Right lobe of liver (tissue), 6 donors: Measurements from ENCODE around the gene PILRA. TPM values are rescaled to one million over a fixed set of nuclear protein-coding genes. Genes with fewer than 3 reads are reported as not detected.

Source experiments
- ATAC-seq, 4 donors: fragments of 200-7000 bp; cut with Tn5 transposase; one replicate each; pipeline ENCODE4 v1.9.1; 2020; ENCODE audit warnings: mild to moderate bottlenecking in 4 of 4, moderate library complexity in 4 of 4
- DNase-seq, 3 donors: peaks; one replicate each; pipeline ENCODE4 v3.0.0-alpha.2; 2020
- H3K27ac ChIP-seq, 3 donors: fragments of 200-600 bp; one replicate each; pipeline ENCODE4 v1.8.0; 2022
- H3K27me3 ChIP-seq, 2 donors: fragments of 200-600 bp; one replicate each; pipeline ENCODE4 v1.8.0; 2022
- H3K36me3 ChIP-seq, 4 donors: fragments of 200-600 bp; sonication (generic) in 1 of 4; one replicate each; pipeline versions ENCODE4 v1.5.1 to v1.8.0; 2017 to 2022; ENCODE audit warnings: control low read depth in 1 of 4
- H3K4me1 ChIP-seq, 4 donors: fragments of 200-600 bp; sonication (generic) in 1 of 4; one replicate each; pipeline versions ENCODE4 v1.5.1 to v1.8.0; 2017 to 2022; ENCODE audit warnings: control low read depth in 1 of 4
- H3K4me3 ChIP-seq, 3 donors: fragments of 200-600 bp; one replicate each; pipeline ENCODE4 v1.8.0; 2022
- H3K9me3 ChIP-seq, 4 donors: fragments of 200-600 bp; sonication (generic) in 1 of 4; one replicate each; pipeline versions ENCODE4 v1.5.1 to v1.8.0; 2017 to 2022; ENCODE audit warnings: control low read depth in 1 of 4
- CTCF ChIP-seq, 4 donors: fragments of 200-600 bp in 3 of 4; fragments of 450-650 bp in 1 of 4; IDR thresholded peaks; one replicate each; pipeline versions ENCODE4 v1.5.1 to v1.8.0; 2016 to 2022; ENCODE audit warnings: antibody characterized with exemption in 4 of 4, mild to moderate bottlenecking in 2 of 4
- POLR2A ChIP-seq: fragments of 450-650 bp; IDR thresholded peaks from one replicate; pipeline ENCODE4 v1.6.1; 2017; ENCODE audit warnings: antibody characterized with exemption, mild to moderate bottlenecking
- WGBS: methylation state at CpG from one replicate; pipeline ENCODE4 v1.1.6; 2018; ENCODE audit warnings: low coverage, low lambda C conversion rate; ENCODE audit not compliant: insufficient coverage; ENCODE audit errors: missing lambda C conversion rate; 5-methylcytosine and 5-hydroxymethylcytosine counted together
- intact Hi-C, 2 donors: fragments of 100-400 bp; cut with DNase I; formaldehyde crosslinking; loops; one replicate each; pipeline versions ENCODE4 v1.11.2 to v1.14.1; 2022
- small RNA-seq, 2 experiments: library from RNA; depleted of rRNA; stranded (forward); fragments of <200 nt; gene quantifications; one replicate each; pipeline ENCODE3, GENCODE V24; 2016
- total RNA-seq, 6 experiments: library from RNA; depleted of rRNA in 2 of 6; stranded (reverse); fragments of >200 nt in 2 of 6; fragmentation: NEBNext Ultra II Directional in 3 of 6; extraction: Animal tissue kit (Norgen Biotek cat#: 25700) in 3 of 6; gene quantifications; one replicate each; pipeline versions ENCODE4 v1.1.0 to v1.2.4, GENCODE V29; 2016 to 2023
- donor health status: DM: no; HTN: yes; CAD: no.
- donor health status: DM: no; HTN: no; CAD: no.
- donor health status: DM: no; HTN: no; CAD: no.
- donor health status: DM: no; HTN: yes; CAD: no.
- donor health status: DM: no; HTN: yes; CAD: no.

PILRA gene
- total RNA-seq, 6 experiments from 2014 or later: 1.4 to 7.1 (median 4.0) TPM

- Histone ChIP-seq H3K27ac (peak overlapping the region; percentile 39 to 96 (median 84)), H3K4me1 (peaks cover 0 to 18% (median 0%) of the 10 kb centered on the region in 4 donors), H3K36me3 (no peaks in the 10 kb centered on the region), H3K9me3 (no peaks in the 10 kb centered on the region), H3K4me3 (no peak overlapping the region), H3K27me3 (no peaks in the 10 kb centered on the region)
- intact Hi-C loops: no loop called here
- peak; percentile 4 to 55 (median 16) for ATAC-seq
- peak in 1 of 3 donors; percentile 56 for DNase-seq
- 34% methylated on average over 12 of the region's 13 CpGs for WGBS
- no peak for TF ChIP-seq CTCF (IDR thresholded peaks at IDR 0.05)
- no peak for TF ChIP-seq POLR2A
Observed at GRCh38 chr7:100449190-100449795, 76.0 kb downstream of the PILRA start.

Small RNAs within 50 kb of the gene (small RNA-seq; reads per million reads assigned to genes)
- gene RF00019: 0 reads per million in 2 experiments

Other genes starting within 250 kb of the PILRA start
- 1 to 10 TPM in 3 of 6 experiments, under 1 TPM in 3; 0.35 to 2.7 (median 1.1) TPM for gene MBLAC1, start 246.5 kb upstream of the PILRA start, total RNA-seq
- gene LAMTOR4, start 224.6 kb upstream of the PILRA start, total RNA-seq: 10 to 100 TPM; 35.8 to 66.6 (median 44.9) TPM
- 10 to 100 TPM in 4 of 6 experiments, 1 to 10 TPM in 2; 8.2 to 14.6 (median 10.3) TPM for gene TRAPPC14, start 214.8 kb upstream of the PILRA start, total RNA-seq
- gene GAL3ST4, start 204.9 kb upstream of the PILRA start, total RNA-seq: 1 to 10 TPM in 1 of 6 experiments, under 1 TPM in 4, not detected in 1; 0.12 to 1.1 (median 0.56) TPM
- under 1 TPM in 2 of 6 experiments, not detected in 4; 0.35 to 0.40 TPM for gene GPC2, start 196.1 kb upstream of the PILRA start, total RNA-seq
- gene STAG3, start 195.6 kb upstream of the PILRA start, total RNA-seq: 1 to 10 TPM in 4 of 6 experiments, under 1 TPM in 2; 0.81 to 5.9 (median 4.4) TPM
- under 1 TPM in 3 of 6 experiments, not detected in 3; 0.17 to 0.89 (median 0.37) TPM for gene PVRIG, start 153.5 kb upstream of the PILRA start, total RNA-seq
- not detected for gene SPDYE3, start 65.8 kb upstream of the PILRA start, total RNA-seq
- gene PILRB, start 15.4 kb upstream of the PILRA start, total RNA-seq: 10 to 100 TPM; 12.0 to 36.2 (median 22.7) TPM
- 1 to 10 TPM in 5 of 6 experiments, under 1 TPM in 1; 0.86 to 5.7 (median 2.7) TPM for gene ZCWPW1, start 55.2 kb downstream of the PILRA start, total RNA-seq
- 10 to 100 TPM; 17.1 to 25.1 (median 20.7) TPM for gene MEPCE, start 56.3 kb downstream of the PILRA start, total RNA-seq
- 10 to 100 TPM in 5 of 6 experiments, 1 to 10 TPM in 1; 9.8 to 26.8 (median 13.2) TPM for gene PPP1R35, start 63.0 kb downstream of the PILRA start, total RNA-seq
- gene SPACDR, start 90.8 kb downstream of the PILRA start, total RNA-seq: not detected
- gene TSC22D4, start 105.7 kb downstream of the PILRA start, total RNA-seq: 10 to 100 TPM; 12.5 to 20.5 (median 17.0) TPM
- gene NYAP1, start 110.4 kb downstream of the PILRA start, total RNA-seq: under 1 TPM; 0.06 to 0.74 (median 0.32) TPM
- 10 to 100 TPM; 52.9 to 86.3 (median 69.8) TPM for gene AGFG2, start 165.7 kb downstream of the PILRA start, total RNA-seq
- 1 to 10 TPM in 3 of 6 experiments, under 1 TPM in 1, not detected in 2; 0.53 to 4.5 (median 2.2) TPM for gene SAP25, start 200.4 kb downstream of the PILRA start, total RNA-seq
- 10 to 100 TPM; 19.5 to 39.1 (median 24.7) TPM for gene LRCH4, start 212.6 kb downstream of the PILRA start, total RNA-seq
- 1 to 10 TPM in 1 of 6 experiments, under 1 TPM in 5; 0.25 to 1.0 (median 0.45) TPM for gene FBXO24, start 212.8 kb downstream of the PILRA start, total RNA-seq
- 10 to 100 TPM; 10.9 to 48.5 (median 23.6) TPM for gene PCOLCE, start 228.9 kb downstream of the PILRA start, total RNA-seq
- gene MOSPD3, start 239.1 kb downstream of the PILRA start, total RNA-seq: 10 to 100 TPM in 5 of 6 experiments, 1 to 10 TPM in 1; 8.6 to 19.3 (median 13.9) TPM